Caco-2 (cell line): Measurements from ENCODE around the gene ATIC. TPM values are rescaled to one million over a fixed set of nuclear protein-coding genes. Genes with fewer than 3 reads are reported as not detected.

ENCODE experiments used
- BruUV-seq: library from RNA; stranded (reverse); fragments of 400-500 nt; replicated peaks from 2 replicates; lab custom pipeline; 2021; lab: Mats Ljungman, UMichigan
- CTCF ChIA-PET: fragments of 300-600 bp; sonication (Branson Sonifier 250); formaldehyde crosslinking; loops from one replicate; lab custom pipeline; 2022; ENCODE audit warnings: antibody characterized with exemption; lab: Charles Lee
- POLR2A ChIA-PET: fragments of 300-600 bp; sonication (Branson Sonifier 250); formaldehyde crosslinking; loops from one replicate; lab custom pipeline; 2022; ENCODE audit warnings: antibody characterized with exemption; lab: Charles Lee
- DNase-seq, 2 experiments: peaks; one replicate each; pipeline versions ENCODE4 v3.0.0 to v3.0.0-alpha.2; 2020 to 2022
- H3K27me3 ChIP-seq: replicated peaks from 2 replicates; pipeline ENCODE4 v1.6.0; 2011; ENCODE audit warnings: low read length; ENCODE audit not compliant: control insufficient read depth, insufficient read depth
- H3K36me3 ChIP-seq: 2 replicates; pipeline ENCODE4 v1.5.1; 2011; ENCODE audit warnings: low read length; ENCODE audit not compliant: control insufficient read depth, insufficient read depth
- H3K4me1 ChIP-seq: fragments of 250-450 bp; sonication (Bioruptor Pico); 2 replicates; pipeline ENCODE4 v1.5.1; 2020; ENCODE audit warnings: mild to moderate bottlenecking
- H3K4me3 ChIP-seq: 2 replicates; pipeline ENCODE4 v1.5.1; 2011; ENCODE audit warnings: low read depth, mild to moderate bottlenecking, control low read depth, low read length
- H3K9me3 ChIP-seq: fragments of 250-450 bp; sonication (Bioruptor Pico); 2 replicates; pipeline ENCODE4 v1.5.1; 2020; ENCODE audit warnings: mild to moderate bottlenecking, moderate library complexity
- H3K27ac Mint-ChIP-seq: one replicate; pipeline ENCODE4 v1.8.0; 2022; ENCODE audit warnings: mixed read lengths; ENCODE audit not compliant: unreplicated experiment
- H3K27me3 Mint-ChIP-seq: one replicate; pipeline ENCODE4 v1.8.0; 2022; ENCODE audit warnings: mixed read lengths; ENCODE audit not compliant: insufficient read depth, unreplicated experiment
- H3K36me3 Mint-ChIP-seq: one replicate; pipeline ENCODE4 v1.8.0; 2022; ENCODE audit warnings: mild to moderate bottlenecking, mixed read lengths; ENCODE audit not compliant: insufficient read depth, unreplicated experiment
- H3K4me1 Mint-ChIP-seq: one replicate; pipeline ENCODE4 v1.8.0; 2022; ENCODE audit warnings: low read depth, mixed read lengths; ENCODE audit not compliant: unreplicated experiment
- H3K4me3 Mint-ChIP-seq: one replicate; pipeline ENCODE4 v1.8.0; 2022; ENCODE audit warnings: mild to moderate bottlenecking, moderate library complexity, mixed read lengths; ENCODE audit not compliant: unreplicated experiment
- H3K9me3 Mint-ChIP-seq: one replicate; pipeline ENCODE4 v1.8.0; 2022; ENCODE audit warnings: mixed read lengths; ENCODE audit not compliant: unreplicated experiment
- CTCF ChIP-seq, 2 experiments: fragments of 200-600 bp in 1 of 2; IDR thresholded peaks; 1 replicate in 1 of 2; 2 replicates in 1 of 2; pipeline versions ENCODE4 v1.5.1 to v1.8.0; 2011 to 2022; ENCODE audit warnings: antibody characterized with exemption in 1 of 2, control low read depth in 1 of 2, inconsistent platforms in 1 of 2, low read depth in 1 of 2, low read length in 1 of 2, mild to moderate bottlenecking in 1 of 2, moderate library complexity in 1 of 2; ENCODE audit not compliant: insufficient read depth in 1 of 2, severe bottlenecking in 1 of 2, unreplicated experiment in 1 of 2
- intact Hi-C: fragments of 100-400 bp; cut with micrococcal nuclease; formaldehyde crosslinking; loops from one replicate; pipeline ENCODE4 v1.10.0; 2022; ENCODE audit not compliant: unreplicated experiment
- total RNA-seq: library from RNA; stranded (reverse); gene quantifications from 2 replicates; pipeline ENCODE4 v1.2.3, GENCODE V29; 2022

Gene ATIC
- total RNA-seq, 1 experiment from 2014 or later, result 318 TPM

DNA sequence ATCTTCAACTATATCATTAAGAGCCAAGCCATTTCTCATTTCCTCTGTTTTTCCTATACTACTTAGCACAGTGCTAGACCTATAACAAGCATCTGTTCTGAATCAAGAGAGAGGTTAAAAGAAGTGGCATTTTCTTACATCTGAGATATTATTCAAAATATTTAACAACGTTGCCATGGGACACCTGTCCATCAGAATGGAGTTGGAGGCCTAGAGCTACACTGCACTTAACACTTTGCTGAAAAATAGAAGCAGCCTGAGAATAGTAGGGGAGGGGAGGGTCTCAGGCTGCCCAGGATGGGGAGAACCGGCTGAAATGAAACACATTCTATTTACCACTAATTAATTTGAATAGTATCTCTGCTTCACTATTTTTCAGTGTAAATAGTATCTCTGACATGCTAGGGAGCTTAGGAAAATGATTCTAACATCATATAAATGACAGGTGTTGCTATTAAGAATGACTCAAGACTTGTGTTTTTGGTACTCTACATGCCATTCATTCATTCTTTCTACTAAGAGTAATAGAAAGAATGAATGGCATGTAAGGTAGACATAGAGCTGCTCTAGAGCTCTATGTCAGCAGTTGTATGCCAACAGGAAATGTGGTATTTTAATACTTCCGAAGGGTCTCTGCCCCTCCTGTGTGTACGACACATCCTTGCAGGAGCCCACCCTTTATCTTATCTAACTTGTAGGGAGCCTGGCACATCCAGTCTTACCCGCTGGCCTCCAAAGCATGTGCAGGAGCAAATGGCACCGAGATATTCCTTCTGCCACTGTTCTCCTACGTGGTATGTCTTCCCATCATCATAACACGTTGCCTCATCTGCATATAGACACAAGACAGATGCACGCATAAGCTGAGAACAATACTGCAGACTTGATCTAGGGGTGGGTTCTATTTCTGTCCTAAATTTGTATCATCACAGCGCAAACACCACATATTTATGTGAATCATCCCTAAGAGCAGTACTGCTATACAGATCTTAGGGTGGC lies 52.6 kb downstream of the ATIC start:
- Histone ChIP-seq H3K9me3 (no peaks in the 10 kb centered on the region), H3K36me3 (peaks cover 18% of the 10 kb centered on the region), H3K4me1 (no peaks in the 10 kb centered on the region), H3K27me3 (no peaks in the 10 kb centered on the region), H3K4me3 (no peak overlapping the region)
- no peak for TF ChIP-seq CTCF (IDR thresholded peaks at IDR 0.05; ENCODE audit: insufficient read depth in 1 of 2, low read depth in 1 of 2, low read length in 1 of 2, severe bottlenecking in 1 of 2, unreplicated experiment in 1 of 2)
- H3K4me1 Mint-ChIP-seq, result peaks cover 20% of the 10 kb centered on the region
- H3K27ac Mint-ChIP-seq, result peak overlapping the region; percentile 77
- peaks cover 99% of the 10 kb centered on the region for H3K36me3 Mint-ChIP-seq
- no peak for DNase-seq
- peak overlapping the region; percentile 28 for H3K4me3 Mint-ChIP-seq
- no peaks in the 10 kb centered on the region for H3K9me3 Mint-ChIP-seq
- ChIA-PET CTCF (no interaction called here), POLR2A (no interaction called here)
- no peaks in the 10 kb centered on the region for H3K27me3 Mint-ChIP-seq
- intact Hi-C loops, result no loop called here
- no TSS peak for BruUV-seq

DNA sequence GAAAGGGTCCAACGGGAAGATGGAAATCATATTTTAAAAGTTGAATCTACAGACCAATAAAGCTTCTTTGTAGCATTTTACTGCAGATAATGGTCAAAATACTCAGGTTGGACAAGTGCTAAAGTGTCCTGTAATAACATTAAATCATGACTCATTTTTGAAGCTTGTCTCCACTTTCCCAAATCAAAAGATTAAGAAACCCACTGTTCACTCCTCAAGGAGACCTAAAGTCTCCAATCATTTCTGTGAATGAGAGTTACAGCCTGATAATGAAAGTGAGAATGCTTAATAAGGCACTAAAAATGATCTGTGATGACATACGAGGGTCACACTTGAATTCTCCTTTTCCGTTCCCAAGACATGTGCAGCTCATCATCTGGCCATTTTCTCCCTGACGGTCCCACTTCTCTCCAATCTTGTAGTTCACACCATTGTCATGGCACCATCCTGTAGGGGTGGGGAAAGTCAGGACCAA lies 53.4 kb downstream of the ATIC start:
- no peaks in the 10 kb centered on the region for H3K4me1 ChIP-seq
- H3K36me3 ChIP-seq, result peaks cover 18% of the 10 kb centered on the region
- intact Hi-C loops, result no loop called here
- no peak for TF ChIP-seq CTCF (IDR thresholded peaks at IDR 0.05; ENCODE audit: insufficient read depth in 1 of 2, low read depth in 1 of 2, low read length in 1 of 2, severe bottlenecking in 1 of 2, unreplicated experiment in 1 of 2)
- H3K4me3 Mint-ChIP-seq, result no peak overlapping the region
- H3K4me3 ChIP-seq, result no peak overlapping the region
- no TSS peak for BruUV-seq
- peaks cover 23% of the 10 kb centered on the region for H3K4me1 Mint-ChIP-seq
- no peaks in the 10 kb centered on the region for H3K27me3 ChIP-seq
- peaks cover 99% of the 10 kb centered on the region for H3K36me3 Mint-ChIP-seq
- no peaks in the 10 kb centered on the region for H3K27me3 Mint-ChIP-seq
- H3K27ac Mint-ChIP-seq, result peak overlapping the region; percentile 77
- CTCF ChIA-PET, result no interaction called here
- no peaks in the 10 kb centered on the region for H3K9me3 ChIP-seq
- no peaks in the 10 kb centered on the region for H3K9me3 Mint-ChIP-seq
- POLR2A ChIA-PET, result no interaction called here
- no peak for DNase-seq

DNA sequence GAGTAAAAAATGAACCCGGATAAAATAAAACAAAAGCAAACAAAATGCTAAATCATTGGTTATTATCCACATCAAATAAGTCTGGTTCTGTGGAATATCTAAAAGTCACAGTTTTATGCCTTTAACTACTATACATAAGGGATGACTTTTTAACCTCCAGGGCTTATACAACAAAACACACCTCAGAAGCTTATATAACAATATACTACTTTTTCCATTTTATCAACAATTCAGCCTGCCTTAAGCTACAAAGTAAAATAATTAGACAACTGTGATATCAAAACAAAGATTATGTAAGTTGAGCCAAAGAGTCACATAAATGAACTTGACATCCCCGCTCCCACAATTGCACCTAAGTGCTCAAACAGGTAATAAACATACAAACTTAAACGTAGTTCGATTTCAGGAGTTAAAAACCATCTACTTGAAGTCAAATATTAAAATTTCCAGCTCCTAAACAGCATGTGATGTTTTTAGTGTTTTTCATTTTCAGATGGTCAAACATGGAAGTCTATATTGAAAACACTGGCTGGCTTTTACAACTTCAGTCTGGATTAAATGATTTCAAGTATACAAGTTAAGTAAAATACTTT lies 54.7 kb downstream of the ATIC start:
- no TSS peak for BruUV-seq
- Mint-ChIP-seq H3K4me3 (no peak overlapping the region), H3K36me3 (peaks cover 99% of the 10 kb centered on the region), H3K9me3 (no peaks in the 10 kb centered on the region), H3K27ac (no peak overlapping the region), H3K27me3 (no peaks in the 10 kb centered on the region), H3K4me1 (peaks cover 25% of the 10 kb centered on the region)
- Histone ChIP-seq H3K4me1 (no peaks in the 10 kb centered on the region), H3K4me3 (no peak overlapping the region), H3K27me3 (no peaks in the 10 kb centered on the region), H3K36me3 (peaks cover 21% of the 10 kb centered on the region), H3K9me3 (no peaks in the 10 kb centered on the region)
- CTCF ChIA-PET, result no interaction called here
- intact Hi-C loops, result no loop called here
- TF ChIP-seq CTCF (IDR thresholded peaks at IDR 0.05; ENCODE audit: insufficient read depth in 1 of 2, low read depth in 1 of 2, low read length in 1 of 2, severe bottlenecking in 1 of 2, unreplicated experiment in 1 of 2), result no peak
- no peak for DNase-seq
- POLR2A ChIA-PET, result no interaction called here
